HepG2 (cell line): ENCODE results near the gene CD83. TPM values are rescaled to one million over a fixed set of nuclear protein-coding genes. Genes with fewer than 3 reads are reported as not detected.

Experiments used
- ATAC-seq: fragments of 200-7000 bp; cut with Tn5 transposase; 3 replicates; pipeline ENCODE4 v1.9.1; 2020; ENCODE audit warnings: mild to moderate bottlenecking, moderate library complexity
- BruUV-seq: library from RNA; stranded (reverse); fragments of 400-500 nt; replicated peaks from 2 replicates; lab custom pipeline; 2021; lab: Mats Ljungman, UMichigan
- CTCF ChIA-PET: fragments of 300-600 bp; formaldehyde crosslinking; extraction: SDS; loops from one replicate; lab custom pipeline; 2021; ENCODE audit warnings: low total read pairs, inconsistent platforms, low intra/inter-chr PET ratio; lab: Yijun Ruan, JAX
- POLR2A ChIA-PET: fragments of 350-600 bp; sonication (Branson Sonifier 250); formaldehyde crosslinking; loops from one replicate; lab custom pipeline; 2020; ENCODE audit warnings: antibody characterized with exemption, inconsistent platforms; lab: Yijun Ruan, JAX
- DNase-seq: peaks from one replicate; pipeline ENCODE4 v3.0.0-alpha.2; 2015; ENCODE audit warnings: low spot score
- FAIRE-seq: peaks from 3 replicates; lab custom pipeline; 2011; peaks lifted over from hg19 to GRCh38; lab: Jason Lieb, UNC
- H2AFZ ChIP-seq: one replicate; pipeline ENCODE4 v1.6.1; 2011; ENCODE audit warnings: low read length, inconsistent platforms
- H3K27ac ChIP-seq: fragments of 300-600 bp; 3 replicates; pipeline ENCODE4 v1.8.0; 2011; ENCODE audit warnings: mixed run types, mild to moderate bottlenecking, mixed read lengths, low read length, inconsistent platforms; ENCODE audit not compliant: insufficient read depth; ENCODE audit errors: extremely low read length
- H3K27me3 ChIP-seq, 2 experiments: fragments of 200-600 bp in 1 of 2; 2 replicates in 1 of 2; 3 replicates in 1 of 2; pipeline versions ENCODE4 v1.6.0 to v1.8.0; 2011; ENCODE audit warnings: low read length in 2 of 2, mild to moderate bottlenecking in 2 of 2, moderate library complexity in 2 of 2, inconsistent platforms in 1 of 2; ENCODE audit not compliant: insufficient read depth in 2 of 2, control insufficient read depth in 1 of 2
- H3K36me3 ChIP-seq, 2 experiments: fragments of 200-600 bp in 1 of 2; replicated peaks in 1 of 2; 2 replicates in 1 of 2; 3 replicates in 1 of 2; pipeline versions ENCODE4 v1.5.1 to v1.8.0; 2011; ENCODE audit warnings: low read length in 2 of 2, inconsistent platforms in 1 of 2; ENCODE audit not compliant: insufficient read depth in 2 of 2, control insufficient read depth in 1 of 2
- H3K4me1 ChIP-seq: 2 replicates; pipeline ENCODE4 v1.5.1; 2012; ENCODE audit warnings: low read length, inconsistent platforms; ENCODE audit not compliant: insufficient read depth
- H3K4me2 ChIP-seq: 2 replicates; pipeline ENCODE4 v1.6.0; 2011; ENCODE audit warnings: low read depth, low read length, inconsistent platforms
- H3K4me3 ChIP-seq, 3 experiments: fragments of 200-600 bp in 1 of 3; sonication (generic), shearing (Covaris generic) in 1 of 3; replicated peaks in 1 of 3; 2 replicates each; pipeline ENCODE4 v1.5.1; 2011 to 2016; ENCODE audit warnings: low read length in 3 of 3, inconsistent platforms in 2 of 3, low read depth in 2 of 3, mild to moderate bottlenecking in 2 of 3, control low read depth in 1 of 3, mixed read lengths in 1 of 3; ENCODE audit not compliant: insufficient read depth in 1 of 3
- H3K79me2 ChIP-seq: one replicate; pipeline ENCODE4 v1.6.1; 2011; ENCODE audit warnings: low read length, inconsistent platforms; ENCODE audit not compliant: insufficient read depth
- H3K9ac ChIP-seq: 2 replicates; pipeline ENCODE4 v1.6.0; 2011; ENCODE audit warnings: mild to moderate bottlenecking, low read depth, low read length, inconsistent platforms; ENCODE audit not compliant: insufficient read depth
- H3K9me3 ChIP-seq: 2 replicates; pipeline ENCODE4 v1.5.1; 2012; ENCODE audit warnings: mild to moderate bottlenecking, low read length
- H4K20me1 ChIP-seq: 2 replicates; pipeline ENCODE4 v1.6.0; 2011; ENCODE audit warnings: inconsistent platforms, mild to moderate bottlenecking, low read length, moderate library complexity; ENCODE audit not compliant: insufficient read depth
- ATF2 ChIP-seq: sonication (generic); formaldehyde crosslinking; IDR thresholded peaks from 2 replicates; pipeline ENCODE4 v1.4.0; 2020; ENCODE audit warnings: missing genetic modification reagents
- CBFB ChIP-seq: sonication (generic); formaldehyde crosslinking; IDR thresholded peaks from 2 replicates; pipeline ENCODE4 v1.4.0; 2020; ENCODE audit warnings: missing genetic modification reagents
- DR1 ChIP-seq: sonication (generic); formaldehyde crosslinking; IDR thresholded peaks from 2 replicates; pipeline ENCODE4 v1.8.0; 2021; ENCODE audit warnings: mild to moderate bottlenecking, missing genetic modification reagents, inconsistent platforms
- FUBP1 ChIP-seq: sonication (generic); formaldehyde crosslinking; IDR thresholded peaks from 2 replicates; pipeline ENCODE4 v1.5.1; 2020; ENCODE audit warnings: missing genetic modification reagents, mild to moderate bottlenecking, borderline replicate concordance
- MED8 ChIP-seq: sonication (generic); formaldehyde crosslinking; IDR thresholded peaks from 2 replicates; pipeline ENCODE4 v1.8.1; 2023; ENCODE audit warnings: mild to moderate bottlenecking, missing genetic modification reagents; ENCODE audit not compliant: insufficient replicate concordance
- POLR2AphosphoS5 ChIP-seq: IDR thresholded peaks from 2 replicates; pipeline ENCODE4 v1.6.1; 2012; ENCODE audit warnings: low read depth, low read length
- SKI ChIP-seq: fragments of 450-650 bp; IDR thresholded peaks from one replicate; pipeline ENCODE4 v1.6.1; 2018; ENCODE audit warnings: mild to moderate bottlenecking; ENCODE audit not compliant: partially characterized antibody
- ZBTB25 ChIP-seq: IDR thresholded peaks from 2 replicates; pipeline ENCODE4 v1.6.1; 2018; ENCODE audit warnings: missing genetic modification reagents
- ZBTB26 ChIP-seq: IDR thresholded peaks from 2 replicates; pipeline ENCODE4 v1.6.1; 2016; ENCODE audit warnings: missing compliant biosample characterization, missing genetic modification reagents, borderline replicate concordance
- ZNF431 ChIP-seq: sonication (generic); formaldehyde crosslinking; IDR thresholded peaks from 2 replicates; pipeline ENCODE4 v1.9.0; 2022; ENCODE audit warnings: missing genetic modification reagents, low read depth, mild to moderate bottlenecking, borderline replicate concordance
- whole genome bisulfite sequencing: methylation state at CpG from one replicate; pipeline ENCODE4 v1.1.6; 2017; ENCODE audit warnings: low lambda C conversion rate; 5-methylcytosine and 5-hydroxymethylcytosine counted together
- in situ Hi-C: cut with HindIII; loops from 2 replicates; pipeline ENCODE4 v1.10.0; 2017; ENCODE audit warnings: low pct_unique_long_range_greater_than_20kb; ENCODE audit not compliant: extremely low pct_ligation_motif_present
- intact Hi-C: fragments of 100-400 bp; cut with micrococcal nuclease; formaldehyde crosslinking; loops from one replicate; pipeline ENCODE4 v1.10.0; 2022; ENCODE audit not compliant: unreplicated experiment
- polyA plus RNA-seq, 8 experiments: library from polyadenylated mRNA; depleted of rRNA in 3 of 8; stranded (reverse) in 7 of 8; unstranded in 1 of 8; fragments of >200 nt; fragmentation: Illumina TruSeq in 4 of 8; extraction: Trizol in 4 of 8; gene quantifications; 2 replicates each; pipeline versions ENCODE4 v1.2.1 to v1.2.3, GENCODE V29; 2011 to 2016; ENCODE audit warnings: low read depth in 4 of 8, missing spikeins in 1 of 8, mixed read lengths in 1 of 8; ENCODE audit not compliant: insufficient read depth in 1 of 8
- total RNA-seq, 5 experiments: library from RNA; depleted of rRNA; stranded (reverse); fragments of >200 nt; fragmentation: Illumina TruSeq; extraction: Trizol; gene quantifications; 2 replicates each; pipeline ENCODE4 v1.2.3, GENCODE V29; 2016; ENCODE audit warnings: low read depth in 1 of 5

Gene CD83
- total and polyA plus RNA-seq, 2 of the 13 experiments (the other 11 are each of a cell fraction or from before 2014, with no cell fraction given): 0.46 to 2.3 TPM

- H2AFZ ChIP-seq: no peak overlapping the region
- POLR2A ChIA-PET: no interaction called here
- no peaks in the 10 kb centered on the region for H3K36me3 ChIP-seq
- DNase-seq (no peak), ATAC-seq (no peak), FAIRE-seq (no peak)
- H3K4me1 ChIP-seq: no peaks in the 10 kb centered on the region
- H3K27me3 ChIP-seq: peaks cover 1 to 3% of the 10 kb centered on the region in 2 experiments; a peak in 1 of 5 replicates
- no peak overlapping the region for H3K9ac ChIP-seq
- H4K20me1 ChIP-seq: no peaks in the 10 kb centered on the region
- intact Hi-C loops: no loop called here
- no peaks in the 10 kb centered on the region for H3K79me2 ChIP-seq
- in situ Hi-C loops: no loop called here
- CTCF ChIA-PET: no interaction called here
- WGBS: 27% methylated on average over 18 of the region's 19 CpGs
- H3K9me3 ChIP-seq: no peaks in the 10 kb centered on the region
- no TSS peak for BruUV-seq
- H3K4me3 ChIP-seq: no peak overlapping the region
- TF ChIP-seq ATF2 (CRISPR knock-in tag) (no peak), ZBTB25 (no peak), FUBP1 (no peak), ZBTB26 (CRISPR knock-in tag) (no peak), SKI (no peak), MED8 (no peak), CBFB (CRISPR knock-in tag) (no peak), ZNF431 (CRISPR knock-in tag) (no peak), DR1 (no peak), POLR2AphosphoS5 (no peak)
- no peak overlapping the region for H3K27ac ChIP-seq
- no peak overlapping the region for H3K4me2 ChIP-seq
Observed at GRCh38 chr6:14068623-14069022, 48.9 kb upstream of the CD83 start.
